SK-N-SH treated with all-trans-retinoic acid at 6 μM for 48 hours (cell line): ENCODE results near the gene RHEX.

Experiments
- BACH2 ChIP-seq: fragments of 250-450 bp; sonication (Bioruptor Pico); IDR thresholded peaks from 2 replicates; pipeline ENCODE4 v1.9.0; 2021; ENCODE audit warnings: mild to moderate bottlenecking, borderline replicate concordance
- ESRRG ChIP-seq: fragments of 250-450 bp; sonication (Bioruptor Pico); IDR thresholded peaks from 2 replicates; pipeline ENCODE4 v1.6.1; 2021; ENCODE audit warnings: mild to moderate bottlenecking
- GLIS3 ChIP-seq: fragments of 250-450 bp; sonication (Bioruptor Pico); IDR thresholded peaks from 2 replicates; pipeline ENCODE4 v1.5.0; 2020; ENCODE audit warnings: mild to moderate bottlenecking, moderate library complexity
- OSR1 ChIP-seq: fragments of 250-450 bp; sonication (Bioruptor Pico); IDR thresholded peaks from 2 replicates; pipeline ENCODE4 v1.8.0; 2022; ENCODE audit warnings: moderate library complexity, mild to moderate bottlenecking, inconsistent platforms
- PPARA ChIP-seq: fragments of 250-450 bp; sonication (Bioruptor Pico); IDR thresholded peaks from 2 replicates; pipeline ENCODE4 v1.5.0; 2020; ENCODE audit warnings: mild to moderate bottlenecking, borderline replicate concordance
- RARB ChIP-seq: fragments of 250-450 bp; sonication (Bioruptor Pico); IDR thresholded peaks from 2 replicates; pipeline ENCODE4 v1.8.0; 2021; ENCODE audit warnings: mild to moderate bottlenecking, moderate library complexity
- TOX ChIP-seq: fragments of 250-450 bp; sonication (Bioruptor Pico); IDR thresholded peaks from 2 replicates; pipeline ENCODE4 v1.8.0; 2021; ENCODE audit warnings: mild to moderate bottlenecking, moderate library complexity, borderline replicate concordance
- ZFP3 ChIP-seq: fragments of 250-450 bp; sonication (Bioruptor Pico); IDR thresholded peaks from 2 replicates; pipeline ENCODE4 v1.5.0; 2020; ENCODE audit warnings: mild to moderate bottlenecking, moderate library complexity
- ZFP30 ChIP-seq: fragments of 450-650 bp; formaldehyde crosslinking; IDR thresholded peaks from 2 replicates; pipeline ENCODE4 v1.5.0; 2022; ENCODE audit warnings: mild to moderate bottlenecking, moderate library complexity
- TF ChIP-seq, protein P1 (sequence below): fragments of 250-450 bp; sonication (Bioruptor Pico); IDR thresholded peaks from 2 replicates; pipeline ENCODE4 v1.5.1; 2020; ENCODE audit warnings: low read depth, mild to moderate bottlenecking, moderate library complexity
- TF ChIP-seq, protein P2 (sequence below): fragments of 250-450 bp; sonication (Bioruptor Pico); IDR thresholded peaks from 2 replicates; pipeline ENCODE4 v1.8.0; 2020; ENCODE audit warnings: mild to moderate bottlenecking, moderate library complexity, borderline replicate concordance

DNA sequence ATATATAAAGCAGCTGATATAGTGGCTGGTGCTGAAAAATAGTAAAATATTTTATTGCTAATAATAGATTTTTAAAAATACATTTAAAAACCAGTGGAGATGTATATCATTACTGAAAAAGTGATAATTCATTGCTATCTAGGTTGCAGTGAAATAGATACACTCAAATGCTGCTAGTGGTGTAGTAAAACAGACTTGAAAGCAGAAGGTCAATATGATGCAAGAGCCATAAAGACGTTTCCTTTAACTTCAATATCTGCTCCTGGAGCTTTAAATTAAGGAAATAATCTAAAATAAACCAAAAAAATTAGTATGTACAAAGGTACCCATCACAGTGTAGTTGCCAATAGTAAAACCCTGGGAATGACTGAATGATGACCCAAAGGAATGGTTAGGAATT is 26.2 kb downstream of the RHEX start:
- no peak for TF ChIP-seq OSR1 (CRISPR knock-in tag)
- no peak for TF ChIP-seq RARB (CRISPR knock-in tag)
- TF ChIP-seq TOX (CRISPR knock-in tag), result no peak
- no peak for TF ChIP-seq ZFP30 (CRISPR knock-in tag)
- no peak for TF ChIP-seq GLIS3 (CRISPR knock-in tag)
- TF ChIP-seq, protein P1, sequence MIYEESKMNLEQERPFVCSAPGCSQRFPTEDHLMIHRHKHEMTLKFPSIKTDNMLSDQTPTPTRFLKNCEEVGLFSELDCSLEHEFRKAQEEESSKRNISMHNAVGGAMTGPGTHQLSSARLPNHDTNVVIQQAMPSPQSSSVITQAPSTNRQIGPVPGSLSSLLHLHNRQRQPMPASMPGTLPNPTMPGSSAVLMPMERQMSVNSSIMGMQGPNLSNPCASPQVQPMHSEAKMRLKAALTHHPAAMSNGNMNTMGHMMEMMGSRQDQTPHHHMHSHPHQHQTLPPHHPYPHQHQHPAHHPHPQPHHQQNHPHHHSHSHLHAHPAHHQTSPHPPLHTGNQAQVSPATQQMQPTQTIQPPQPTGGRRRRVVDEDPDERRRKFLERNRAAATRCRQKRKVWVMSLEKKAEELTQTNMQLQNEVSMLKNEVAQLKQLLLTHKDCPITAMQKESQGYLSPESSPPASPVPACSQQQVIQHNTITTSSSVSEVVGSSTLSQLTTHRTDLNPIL, result no peak
- no peak for TF ChIP-seq BACH2 (CRISPR knock-in tag)
- TF ChIP-seq ZFP3 (CRISPR knock-in tag), result no peak
- TF ChIP-seq, protein P2, sequence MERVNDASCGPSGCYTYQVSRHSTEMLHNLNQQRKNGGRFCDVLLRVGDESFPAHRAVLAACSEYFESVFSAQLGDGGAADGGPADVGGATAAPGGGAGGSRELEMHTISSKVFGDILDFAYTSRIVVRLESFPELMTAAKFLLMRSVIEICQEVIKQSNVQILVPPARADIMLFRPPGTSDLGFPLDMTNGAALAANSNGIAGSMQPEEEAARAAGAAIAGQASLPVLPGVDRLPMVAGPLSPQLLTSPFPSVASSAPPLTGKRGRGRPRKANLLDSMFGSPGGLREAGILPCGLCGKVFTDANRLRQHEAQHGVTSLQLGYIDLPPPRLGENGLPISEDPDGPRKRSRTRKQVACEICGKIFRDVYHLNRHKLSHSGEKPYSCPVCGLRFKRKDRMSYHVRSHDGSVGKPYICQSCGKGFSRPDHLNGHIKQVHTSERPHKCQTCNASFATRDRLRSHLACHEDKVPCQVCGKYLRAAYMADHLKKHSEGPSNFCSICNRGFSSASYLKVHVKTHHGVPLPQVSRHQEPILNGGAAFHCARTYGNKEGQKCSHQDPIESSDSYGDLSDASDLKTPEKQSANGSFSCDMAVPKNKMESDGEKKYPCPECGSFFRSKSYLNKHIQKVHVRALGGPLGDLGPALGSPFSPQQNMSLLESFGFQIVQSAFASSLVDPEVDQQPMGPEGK, result no peak
- no peak for TF ChIP-seq ESRRG (CRISPR knock-in tag)
- no peak for TF ChIP-seq PPARA
